Type B pancreatic cell (in vitro differentiated cells): ENCODE results near the gene FAM177B. TPM values are rescaled to one million over a fixed set of nuclear protein-coding genes. Genes with fewer than 3 reads are reported as not detected.

Source experiments
- DNase-seq: peaks from one replicate; pipeline ENCODE4 v3.0.0; 2021; ENCODE audit warnings: mixed read lengths; ENCODE audit not compliant: unreplicated experiment; ENCODE audit errors: extremely low spot score
- H3K27ac Mint-ChIP-seq: 2 replicates; pipeline ENCODE4 v1.8.0; 2021; ENCODE audit warnings: mild to moderate bottlenecking, mixed read lengths
- H3K27me3 Mint-ChIP-seq: 2 replicates; pipeline ENCODE4 v1.8.0; 2021; ENCODE audit warnings: mixed read lengths
- H3K36me3 Mint-ChIP-seq: 2 replicates; pipeline ENCODE4 v1.8.0; 2021; ENCODE audit warnings: mixed read lengths
- H3K4me1 Mint-ChIP-seq: one replicate; pipeline ENCODE4 v1.8.0; 2021; ENCODE audit warnings: mixed read lengths; ENCODE audit not compliant: unreplicated experiment
- H3K4me3 Mint-ChIP-seq: 2 replicates; pipeline ENCODE4 v1.8.0; 2021; ENCODE audit warnings: mild to moderate bottlenecking, mixed read lengths
- H3K9me3 Mint-ChIP-seq: 2 replicates; pipeline ENCODE4 v1.8.0; 2021; ENCODE audit warnings: mixed read lengths
- CTCF ChIP-seq: fragments of 200-600 bp; sonication (generic); conservative IDR thresholded peaks from 2 replicates; pipeline ENCODE4 v1.5.0; 2021; ENCODE audit warnings: antibody characterized with exemption, mild to moderate bottlenecking
- total RNA-seq: library from RNA; stranded (reverse); gene quantifications from 2 replicates; pipeline ENCODE4 v1.2.1, GENCODE V29; 2021; ENCODE audit warnings: low replicate concordance

FAM177B gene
- total RNA-seq, 1 donor from 2014 or later, result 0.34 TPM

- Mint-ChIP-seq H3K27ac (no peak overlapping the region), H3K4me3 (no peak overlapping the region), H3K27me3 (peaks cover 5% of the 10 kb centered on the region), H3K4me1 (peaks cover 22% of the 10 kb centered on the region), H3K36me3 (no peaks in the 10 kb centered on the region), H3K9me3 (no peaks in the 10 kb centered on the region)
- no peak for TF ChIP-seq CTCF
- no peak for DNase-seq
Measured at GRCh38 chr1:222787729-222788128, 50.7 kb downstream of the FAM177B start.

GRCh38 chr1:222788402-222789156 is 51.6 kb downstream of the FAM177B start:
- Mint-ChIP-seq H3K27me3 (peaks cover 9% of the 10 kb centered on the region), H3K36me3 (no peaks in the 10 kb centered on the region), H3K27ac (no peak overlapping the region), H3K9me3 (no peaks in the 10 kb centered on the region), H3K4me1 (peaks cover 29% of the 10 kb centered on the region), H3K4me3 (no peak overlapping the region)
- DNase-seq, result no peak
- TF ChIP-seq CTCF, result no peak

GRCh38 chr1:222790115-222790514 is 53.1 kb downstream of the FAM177B start:
- Mint-ChIP-seq H3K9me3 (no peaks in the 10 kb centered on the region), H3K4me1 (peaks cover 29% of the 10 kb centered on the region), H3K4me3 (no peak overlapping the region), H3K27me3 (peaks cover 9% of the 10 kb centered on the region), H3K36me3 (no peaks in the 10 kb centered on the region), H3K27ac (no peak overlapping the region)
- TF ChIP-seq CTCF, result no peak
- DNase-seq, result no peak

GRCh38 chr1:222790520-222790919 is 53.5 kb downstream of the FAM177B start:
- no peak for TF ChIP-seq CTCF

GRCh38 chr1:222791006-222791710 is 54.2 kb downstream of the FAM177B start:
- Mint-ChIP-seq H3K4me1 (peaks cover 24% of the 10 kb centered on the region), H3K4me3 (no peak overlapping the region), H3K9me3 (no peaks in the 10 kb centered on the region), H3K27ac (no peak overlapping the region), H3K27me3 (peaks cover 7% of the 10 kb centered on the region), H3K36me3 (no peaks in the 10 kb centered on the region)
- DNase-seq, result no peak
- no peak for TF ChIP-seq CTCF

More at GRCh38 chr1:222790520-222790919, 53.5 kb downstream of the FAM177B start:
- Mint-ChIP-seq H3K9me3 (no peaks in the 10 kb centered on the region), H3K36me3 (no peaks in the 10 kb centered on the region), H3K4me3 (no peak overlapping the region), H3K27ac (no peak overlapping the region), H3K27me3 (peaks cover 9% of the 10 kb centered on the region), H3K4me1 (peaks cover 26% of the 10 kb centered on the region)
- no peak for DNase-seq
